ENCODE measurements around the gene DPP4. TPM values are rescaled to one million over a fixed set of nuclear protein-coding genes. Genes with fewer than 3 reads are reported as not detected.
"Not testable (repeated sequence)": the region's sequence is repeated elsewhere in the genome, so short reads cannot be mapped to it uniquely, and the experiment has no call there.

DPP4 gene
- total RNA-seq, 2 experiments from 2014 or later: 122 to 126 TPM

- POLR2A ChIA-PET: interaction anchor here (8.5 kb wide), 1 partner anchor 9 kb away, joined by 142 read pairs; the partner anchor contains the start of gene DPP4
- H3K9me3 Mint-ChIP-seq: no peaks in the 10 kb centered on the region
- peaks cover 87% of the 10 kb centered on the region for H3K4me1 Mint-ChIP-seq
- no peaks in the 10 kb centered on the region for H3K27me3 Mint-ChIP-seq
- H3K4me3 Mint-ChIP-seq: peak overlapping the region; percentile 54
- peaks cover 68% of the 10 kb centered on the region for H3K36me3 Mint-ChIP-seq (ENCODE audit: low read depth)
- CTCF ChIA-PET: interaction anchor here (0.7 kb wide), 1 partner anchor 19 kb away, joined by 3 read pairs; no protein-coding TSS in a partner anchor
- peak overlapping the region; percentile 71 for H3K27ac Mint-ChIP-seq
- no peak for DNase-seq
These were observed 11.5 kb downstream of the DPP4 start for GRCh38 chr2:162062559-162062958.

- H3K27me3 Mint-ChIP-seq: no peaks in the 10 kb centered on the region
- no peak overlapping the region for H3K4me3 Mint-ChIP-seq
- H3K4me1 Mint-ChIP-seq: peaks cover 90% of the 10 kb centered on the region
- peaks cover 70% of the 10 kb centered on the region for H3K36me3 Mint-ChIP-seq (ENCODE audit: low read depth)
- CTCF ChIA-PET: interaction anchor here (4.5 kb wide), 1 partner anchor 12 kb away, joined by 22 read pairs; the partner anchor contains the start of gene DPP4
- DNase-seq: no peak
- H3K27ac Mint-ChIP-seq: peak overlapping the region; percentile 47
- POLR2A ChIA-PET: interaction anchor here (0.6 to 8.5 kb wide), 5 partner anchors 10 to 118 kb away, joined by 3 to 142 read pairs (median 40); partner anchors contain the start of gene DPP4
- H3K9me3 Mint-ChIP-seq: peaks cover 7% of the 10 kb centered on the region
These were observed 13.0 kb downstream of the DPP4 start for GRCh38 chr2:162061021-162061420.

- H3K36me3 Mint-ChIP-seq (ENCODE audit: low read depth): peaks cover 70% of the 10 kb centered on the region
- no peaks in the 10 kb centered on the region for H3K27me3 Mint-ChIP-seq
- H3K4me3 Mint-ChIP-seq: no peak overlapping the region
- no peak for DNase-seq
- H3K4me1 Mint-ChIP-seq: peaks cover 93% of the 10 kb centered on the region
- CTCF ChIA-PET: interaction anchor here (1.5 to 4.5 kb wide), 2 partner anchors 12 to 108 kb away, joined by 4 to 22 read pairs; partner anchors contain the start of gene DPP4
- H3K27ac Mint-ChIP-seq: peak overlapping the region; percentile 94
- POLR2A ChIA-PET: interaction anchor here (5.1 to 8.5 kb wide), 4 partner anchors 11 to 107 kb away, joined by 38 to 142 read pairs (median 52); partner anchors contain the start of gene DPP4
- peaks cover 7% of the 10 kb centered on the region for H3K9me3 Mint-ChIP-seq
These were observed 13.5 kb downstream of the DPP4 start for GRCh38 chr2:162060532-162060931.

GRCh38 chr2:162058973-162059668 is 14.9 kb downstream of the DPP4 start:
- Mint-ChIP-seq H3K4me1 (peaks cover 89% of the 10 kb centered on the region), H3K4me3 (peak overlapping the region; percentile 72), H3K36me3 (ENCODE audit: low read depth) (peaks cover 69% of the 10 kb centered on the region), H3K9me3 (peaks cover 7% of the 10 kb centered on the region), H3K27me3 (no peaks in the 10 kb centered on the region), H3K27ac (peak overlapping the region; percentile 94)
- ChIA-PET CTCF (interaction anchor here (1.0 to 4.5 kb wide), 5 partner anchors 9 to 112 kb away, joined by 3 to 22 read pairs (median 4); partner anchors contain the start of gene DPP4), POLR2A (interaction anchor here (0.7 to 8.5 kb wide), 8 partner anchors 10 to 105 kb away, joined by 3 to 142 read pairs (median 21); partner anchors contain the start of gene DPP4)
- peak; percentile 29 for DNase-seq

GRCh38 chr2:162057426-162057825 is 16.6 kb downstream of the DPP4 start:
- Mint-ChIP-seq H3K9me3 (peaks cover 7% of the 10 kb centered on the region), H3K27ac (peak overlapping the region; percentile 94), H3K27me3 (no peaks in the 10 kb centered on the region), H3K36me3 (ENCODE audit: low read depth) (peaks cover 68% of the 10 kb centered on the region), H3K4me3 (peak overlapping the region; percentile 4), H3K4me1 (peaks cover 80% of the 10 kb centered on the region)
- no peak for DNase-seq
- ChIA-PET CTCF (interaction anchor here (4.5 kb wide), 1 partner anchor 16 kb away, joined by 22 read pairs; the partner anchor contains the start of gene DPP4), POLR2A (interaction anchor here (1.5 to 8.5 kb wide), 5 partner anchors 8 to 104 kb away, joined by 4 to 142 read pairs (median 40); partner anchors contain the start of gene DPP4)

- ChIA-PET CTCF (interaction anchor here (4.5 kb wide), 1 partner anchor 16 kb away, joined by 22 read pairs; the partner anchor contains the start of gene DPP4), POLR2A (interaction anchor here (2.0 to 8.5 kb wide), 5 partner anchors 14 to 749 kb away, joined by 6 to 142 read pairs (median 40); partner anchors contain the start of genes DPP4 and PSMD14)
- H3K36me3 Mint-ChIP-seq (ENCODE audit: low read depth): peaks cover 70% of the 10 kb centered on the region
- H3K4me3 Mint-ChIP-seq: no peak overlapping the region
- H3K4me1 Mint-ChIP-seq: peaks cover 81% of the 10 kb centered on the region
- peaks cover 7% of the 10 kb centered on the region for H3K9me3 Mint-ChIP-seq
- H3K27me3 Mint-ChIP-seq: no peaks in the 10 kb centered on the region
- DNase-seq: no peak
- peak overlapping the region; percentile 94 for H3K27ac Mint-ChIP-seq
These were observed 17.1 kb downstream of the DPP4 start for GRCh38 chr2:162056796-162057399.

- no peak for DNase-seq
- Mint-ChIP-seq H3K27me3 (no peaks in the 10 kb centered on the region), H3K9me3 (peaks cover 10% of the 10 kb centered on the region), H3K27ac (no peak overlapping the region), H3K4me1 (peaks cover 58% of the 10 kb centered on the region), H3K36me3 (ENCODE audit: low read depth) (peaks cover 77% of the 10 kb centered on the region), H3K4me3 (no peak overlapping the region)
- ChIA-PET CTCF (no interaction called here), POLR2A (interaction anchor here (1.4 kb wide), 1 partner anchor 19 kb away, joined by 3 read pairs; no protein-coding TSS in a partner anchor)
These were observed 20.2 kb downstream of the DPP4 start for GRCh38 chr2:162053808-162054155.

- Mint-ChIP-seq H3K4me3 (no peak overlapping the region), H3K9me3 (peaks cover 10% of the 10 kb centered on the region), H3K36me3 (ENCODE audit: low read depth) (peaks cover 79% of the 10 kb centered on the region), H3K27ac (no peak overlapping the region), H3K27me3 (no peaks in the 10 kb centered on the region), H3K4me1 (peaks cover 58% of the 10 kb centered on the region)
- DNase-seq: no peak
- ChIA-PET POLR2A (interaction anchor here (1.4 kb wide), 1 partner anchor 20 kb away, joined by 3 read pairs; no protein-coding TSS in a partner anchor), CTCF (no interaction called here)
These were observed 20.8 kb downstream of the DPP4 start for GRCh38 chr2:162053066-162053807.

GRCh38 chr2:162050513-162050961 is 23.5 kb downstream of the DPP4 start:
- Mint-ChIP-seq H3K4me3 (no peak overlapping the region), H3K4me1 (peaks cover 32% of the 10 kb centered on the region), H3K27me3 (no peaks in the 10 kb centered on the region), H3K9me3 (peaks cover 3% of the 10 kb centered on the region), H3K36me3 (ENCODE audit: low read depth) (peaks cover 62% of the 10 kb centered on the region), H3K27ac (no peak overlapping the region)
- DNase-seq: no peak
- POLR2A ChIA-PET: no interaction called here
- CTCF ChIA-PET: no interaction called here

GRCh38 chr2:162049089-162049488 is 24.9 kb downstream of the DPP4 start:
- Mint-ChIP-seq H3K36me3 (ENCODE audit: low read depth) (peaks cover 52% of the 10 kb centered on the region), H3K4me1 (peaks cover 22% of the 10 kb centered on the region)
- H3K27ac Mint-ChIP-seq, H3K4me3 Mint-ChIP-seq, CTCF ChIA-PET, H3K27me3 Mint-ChIP-seq, H3K9me3 Mint-ChIP-seq, DNase-seq: not testable (repeated sequence)
- POLR2A ChIA-PET: interaction anchor here (1.2 kb wide), 1 partner anchor 9 kb away, joined by 4 read pairs; no protein-coding TSS in a partner anchor

GRCh38 chr2:162044586-162044985 is 29.4 kb downstream of the DPP4 start:
- Mint-ChIP-seq H3K27me3 (no peaks in the 10 kb centered on the region), H3K36me3 (ENCODE audit: low read depth) (peaks cover 29% of the 10 kb centered on the region), H3K4me3 (no peak overlapping the region), H3K27ac (no peak overlapping the region), H3K9me3 (peaks cover 1% of the 10 kb centered on the region), H3K4me1 (peaks cover 9% of the 10 kb centered on the region)
- POLR2A ChIA-PET: no interaction called here
- DNase-seq: no peak
- CTCF ChIA-PET: no interaction called here

- no peak for DNase-seq
- CTCF ChIA-PET: interaction anchor here (0.8 to 1.1 kb wide), 2 partner anchors 19 to 27 kb away, joined by 3 to 4 read pairs; no protein-coding TSS in a partner anchor
- no peaks in the 10 kb centered on the region for H3K27me3 Mint-ChIP-seq
- H3K27ac Mint-ChIP-seq: no peak overlapping the region
- H3K36me3 Mint-ChIP-seq (ENCODE audit: low read depth): peaks cover 29% of the 10 kb centered on the region
- POLR2A ChIA-PET: no interaction called here
- no peaks in the 10 kb centered on the region for H3K9me3 Mint-ChIP-seq
- H3K4me1 Mint-ChIP-seq: peaks cover 3% of the 10 kb centered on the region
- no peak overlapping the region for H3K4me3 Mint-ChIP-seq
These were observed 30.9 kb downstream of the DPP4 start for GRCh38 chr2:162043132-162043531.

All from activated CD4-positive, alpha-beta memory T cell treated with anti-CD3 and anti-CD28 coated beads, Interleukin-2, amount 10 ng/mL, durations not matched to agents 7 days and 5 days (primary cell).